Testis (tissue), 3 donors: ENCODE data around the gene CCT3. TPM values are rescaled to one million over a fixed set of nuclear protein-coding genes. Genes with fewer than 3 reads are reported as not detected.

Experiments used
- DNase-seq: peaks from one replicate; pipeline ENCODE4 v3.0.0-alpha.2; 2019
- H3K27ac ChIP-seq, 2 donors: fragments of 200-600 bp; sonication (generic); one replicate each; pipeline ENCODE4 v1.5.1; 2019
- H3K27me3 ChIP-seq: fragments of 200-600 bp; sonication (generic); one replicate; pipeline ENCODE4 v1.5.1; 2019
- H3K36me3 ChIP-seq: fragments of 200-600 bp; sonication (generic); one replicate; pipeline ENCODE4 v1.5.1; 2017; ENCODE audit warnings: low read depth; ENCODE audit errors: missing control alignments
- H3K4me1 ChIP-seq: fragments of 200-600 bp; sonication (generic); one replicate; pipeline ENCODE4 v1.5.1; 2019
- H3K4me3 ChIP-seq, 2 donors: fragments of 200-600 bp; sonication (generic); one replicate each; pipeline ENCODE4 v1.5.1; 2017 to 2019
- H3K9me3 ChIP-seq: fragments of 200-600 bp; sonication (generic); one replicate; pipeline ENCODE4 v1.5.1; 2017
- POLR2A ChIP-seq: fragments of 450-650 bp; IDR thresholded peaks from one replicate; pipeline ENCODE4 v1.6.1; 2017; ENCODE audit warnings: antibody characterized with exemption, mild to moderate bottlenecking, moderate library complexity
- WGBS, 2 donors: methylation state at CpG; one replicate each; pipeline ENCODE4 v1.1.5; 2018; 5-methylcytosine and 5-hydroxymethylcytosine counted together
- intact Hi-C: fragments of 100-400 bp; cut with DNase I; formaldehyde crosslinking; loops from one replicate; pipeline ENCODE4 v1.15.1; 2023; ENCODE audit warnings: low total_unique reads
- polyA plus RNA-seq: library from polyadenylated mRNA; stranded (reverse); fragments of 350-450 nt; fragmentation: Illumina TruSeq; extraction: RNeasy Lipid Tissue Mini Kit (QIAGEN cat#74804); gene quantifications from one replicate; pipeline ENCODE4 v1.2.3, GENCODE V29; 2014; ENCODE audit warnings: low read depth, low replicate concordance; ENCODE audit not compliant: insufficient read depth
- total RNA-seq, 2 donors: library from RNA; depleted of rRNA; stranded (reverse); fragments of >200 nt; gene quantifications; one replicate each; pipeline ENCODE4 v1.2.3, GENCODE V29; 2016
- TF ChIP-seq, protein P1 (sequence below), 3 experiments: fragments of 450-650 bp in 2 of 3; fragments of 200-600 bp in 1 of 3; sonication (generic) in 1 of 3; IDR thresholded peaks; one replicate each; pipeline ENCODE4 v1.5.1; 2016 to 2019; ENCODE audit warnings: antibody characterized with exemption in 3 of 3, mild to moderate bottlenecking in 2 of 3, moderate library complexity in 1 of 3

CCT3 gene
- total and polyA plus RNA-seq, 3 donors from 2014 or later, result 192 to 302 (median 203) TPM

DNA sequence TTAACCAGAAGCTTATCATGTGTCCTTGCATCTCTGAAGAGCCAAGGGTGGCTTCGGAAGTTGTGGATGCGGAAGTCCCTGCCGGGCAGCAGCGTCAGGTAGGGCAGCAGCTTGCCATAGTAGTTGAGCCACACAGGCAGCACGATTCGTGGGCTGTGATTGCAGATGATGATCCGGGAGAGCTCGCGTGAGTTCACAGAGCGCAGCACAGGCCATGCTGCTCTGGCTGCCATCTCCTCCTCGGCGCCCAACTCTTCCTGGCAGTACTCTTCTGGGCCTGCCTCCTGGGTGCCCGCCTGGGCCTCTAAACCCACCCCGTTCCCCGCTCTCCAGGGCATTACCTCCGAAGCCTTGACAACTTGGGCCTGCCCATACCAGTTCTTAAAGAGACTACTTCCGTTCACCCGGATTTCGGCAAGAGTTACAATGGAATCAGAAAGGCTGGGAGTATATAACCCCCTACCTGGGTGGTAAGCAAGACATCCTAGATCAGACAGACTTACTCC lies 39.2 kb downstream of the CCT3 start, which contains the start of gene VHLL:
Gene VHLL (minus strand): TSS at position 456 of the 506 bp plus-strand sequence. CDS start 118 bp downstream, at position 338.
- Histone ChIP-seq H3K9me3 (no peaks in the 10 kb centered on the region), H3K36me3 (no peaks in the 10 kb centered on the region), H3K4me1 (no peaks in the 10 kb centered on the region), H3K4me3 (no peak within 1 kb of the TSS), H3K27ac (no peak within 1 kb of the TSS), H3K27me3 (no peaks in the 10 kb centered on the region)
- whole genome bisulfite sequencing, 2 donors, result 85 to 96% methylated on average over 18 to 19 of the region's 19 CpGs
- intact Hi-C loops, result no loop called here
- TF ChIP-seq, protein P1, sequence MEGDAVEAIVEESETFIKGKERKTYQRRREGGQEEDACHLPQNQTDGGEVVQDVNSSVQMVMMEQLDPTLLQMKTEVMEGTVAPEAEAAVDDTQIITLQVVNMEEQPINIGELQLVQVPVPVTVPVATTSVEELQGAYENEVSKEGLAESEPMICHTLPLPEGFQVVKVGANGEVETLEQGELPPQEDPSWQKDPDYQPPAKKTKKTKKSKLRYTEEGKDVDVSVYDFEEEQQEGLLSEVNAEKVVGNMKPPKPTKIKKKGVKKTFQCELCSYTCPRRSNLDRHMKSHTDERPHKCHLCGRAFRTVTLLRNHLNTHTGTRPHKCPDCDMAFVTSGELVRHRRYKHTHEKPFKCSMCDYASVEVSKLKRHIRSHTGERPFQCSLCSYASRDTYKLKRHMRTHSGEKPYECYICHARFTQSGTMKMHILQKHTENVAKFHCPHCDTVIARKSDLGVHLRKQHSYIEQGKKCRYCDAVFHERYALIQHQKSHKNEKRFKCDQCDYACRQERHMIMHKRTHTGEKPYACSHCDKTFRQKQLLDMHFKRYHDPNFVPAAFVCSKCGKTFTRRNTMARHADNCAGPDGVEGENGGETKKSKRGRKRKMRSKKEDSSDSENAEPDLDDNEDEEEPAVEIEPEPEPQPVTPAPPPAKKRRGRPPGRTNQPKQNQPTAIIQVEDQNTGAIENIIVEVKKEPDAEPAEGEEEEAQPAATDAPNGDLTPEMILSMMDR (IDR thresholded peaks at IDR 0.05), result no peak
- TF ChIP-seq POLR2A, result no peak
- DNase-seq, result no peak

DNA sequence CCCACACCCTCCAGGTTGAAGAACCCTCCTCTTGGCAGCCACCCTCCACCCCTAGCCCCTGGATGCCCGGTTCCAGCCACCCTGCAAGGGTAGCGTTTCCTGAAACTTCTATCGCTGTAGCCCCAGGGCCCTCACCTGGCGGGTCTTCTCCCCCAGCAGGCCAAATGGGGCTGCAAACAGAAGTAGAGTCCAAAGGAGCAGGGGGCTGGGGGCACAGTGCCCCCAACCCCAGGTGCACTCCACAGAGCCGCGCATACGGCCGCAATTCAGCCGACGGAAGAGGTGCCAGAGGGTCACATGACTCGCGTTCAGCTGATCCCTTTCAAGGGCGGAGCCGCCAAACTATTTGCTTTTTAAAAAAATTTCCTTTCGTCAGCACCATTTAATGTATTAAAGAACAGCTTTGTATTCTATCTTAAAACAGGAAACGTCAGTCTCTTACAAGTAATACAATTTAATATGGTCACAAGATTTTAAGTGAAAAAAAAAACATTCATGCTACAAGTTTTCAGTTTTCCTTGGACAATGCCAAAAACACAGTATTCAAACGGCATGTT lies 42.6 kb downstream of the CCT3 start, which contains the start of gene GLMP:
Gene GLMP (minus strand): TSS at position 289 of the 557 bp plus-strand sequence. CDS start 34 bp downstream, at position 255.
- no peaks in the 10 kb centered on the region for H3K27me3 ChIP-seq
- intact Hi-C loops, result no loop called here
- H3K9me3 ChIP-seq, result no peaks in the 10 kb centered on the region
- DNase-seq, result peak; percentile 82
- H3K4me3 ChIP-seq, result peak within 1 kb of the TSS; percentile 64 to 70
- H3K27ac ChIP-seq, result peak within 1 kb of the TSS; percentile 7 to 51
- peaks cover 4% of the 10 kb centered on the region for H3K4me1 ChIP-seq
- no peak for TF ChIP-seq POLR2A
- TF ChIP-seq, protein P1 (IDR thresholded peaks at IDR 0.05), result no peak
- 14 to 25% methylated on average over 17 of the region's 17 CpGs for WGBS, 2 donors
- no peaks in the 10 kb centered on the region for H3K36me3 ChIP-seq

DNA sequence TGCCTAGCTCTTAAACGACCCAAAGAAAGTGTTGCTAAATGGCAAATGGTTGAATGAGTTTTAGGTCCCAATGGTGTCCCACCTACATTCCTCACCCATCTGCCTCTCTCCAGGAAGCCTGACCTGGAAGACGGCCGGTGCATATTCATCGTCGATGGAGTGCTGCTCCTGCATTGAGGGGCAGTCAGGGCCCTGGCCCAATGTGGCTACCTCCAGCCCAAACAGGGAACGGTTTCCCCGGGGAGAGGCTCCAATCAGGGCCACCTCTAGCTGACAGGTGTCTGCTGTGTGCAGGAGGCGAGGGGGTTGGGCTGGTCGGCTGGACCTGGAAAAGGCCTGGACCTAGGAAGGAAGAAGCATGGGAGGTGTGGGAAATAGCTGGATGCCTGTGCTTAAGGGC lies 44.2 kb downstream of the CCT3 start:
- Histone ChIP-seq H3K36me3 (no peaks in the 10 kb centered on the region), H3K27me3 (no peaks in the 10 kb centered on the region), H3K27ac (no peak overlapping the region), H3K9me3 (no peaks in the 10 kb centered on the region), H3K4me1 (peaks cover 4% of the 10 kb centered on the region), H3K4me3 (no peak overlapping the region)
- no peak for DNase-seq
- 93 to 97% methylated on average over 8 to 9 of the region's 9 CpGs for WGBS, 2 donors
- intact Hi-C loops, result no loop called here
- TF ChIP-seq, protein P1 (IDR thresholded peaks at IDR 0.05), result no peak
- no peak for TF ChIP-seq POLR2A

DNA sequence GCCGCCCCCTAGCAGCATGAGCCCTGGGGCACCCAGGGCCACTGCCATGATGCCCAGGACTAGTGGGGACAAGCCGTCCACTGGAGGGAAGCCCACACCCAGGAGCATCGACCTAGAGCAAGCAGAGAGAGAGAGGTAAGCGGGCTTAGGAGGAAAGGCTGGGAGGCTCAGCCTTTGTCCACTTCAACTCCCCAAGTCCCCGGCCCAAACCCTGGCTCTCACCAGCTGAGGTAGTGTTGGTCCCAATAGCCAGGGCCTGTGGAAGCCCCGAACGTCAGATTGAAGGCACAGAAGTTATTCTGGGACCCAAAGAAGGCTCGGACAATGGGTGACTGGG lies 45.0 kb downstream of the CCT3 start:
- Histone ChIP-seq H3K9me3 (no peaks in the 10 kb centered on the region), H3K4me3 (no peak overlapping the region), H3K27ac (no peak overlapping the region), H3K27me3 (no peaks in the 10 kb centered on the region), H3K4me1 (peaks cover 4% of the 10 kb centered on the region), H3K36me3 (no peaks in the 10 kb centered on the region)
- WGBS, 2 donors, result 86 to 95% methylated on average over 7 to 8 of the region's 8 CpGs
- TF ChIP-seq, protein P1 (IDR thresholded peaks at IDR 0.05), result no peak
- no peak for TF ChIP-seq POLR2A
- intact Hi-C loops, result no loop called here
- DNase-seq, result no peak
